Neural cell (in vitro differentiated cells): ENCODE results near the gene DPP9.

Source experiments
- EP300 ChIP-seq: fragments of 450-650 bp; conservative IDR thresholded peaks from 2 replicates; pipeline ENCODE4 v1.6.1; 2014; ENCODE audit warnings: antibody characterized with exemption, mild to moderate bottlenecking, moderate library complexity; ENCODE audit not compliant: poor library complexity, severe bottlenecking
- EZH2 ChIP-seq: fragments of 200-600, 300-800 bp; shearing (Covaris generic), sonication (generic); IDR thresholded peaks from 2 replicates; pipeline ENCODE4 v1.6.1; 2014; ENCODE audit warnings: antibody characterized with exemption, low read length, borderline replicate concordance, mild to moderate bottlenecking; ENCODE audit not compliant: insufficient read depth, poor library complexity, severe bottlenecking
- MXI1 ChIP-seq: fragments of 450-650 bp; conservative IDR thresholded peaks from 2 replicates; pipeline ENCODE4 v1.6.1; 2014; ENCODE audit warnings: antibody characterized with exemption, mild to moderate bottlenecking; ENCODE audit not compliant: poor library complexity, severe bottlenecking
- POLR2AphosphoS5 ChIP-seq: IDR thresholded peaks from 2 replicates; pipeline ENCODE4 v1.6.1; 2012
- RAD21 ChIP-seq: fragments of 450-650 bp; conservative IDR thresholded peaks from 2 replicates; pipeline ENCODE4 v1.6.1; 2014; ENCODE audit warnings: antibody characterized with exemption, mild to moderate bottlenecking, moderate library complexity
- SMC3 ChIP-seq: fragments of 450-650 bp; conservative IDR thresholded peaks from 2 replicates; pipeline ENCODE4 v1.6.1; 2014; ENCODE audit warnings: antibody characterized with exemption, mild to moderate bottlenecking, moderate library complexity; ENCODE audit not compliant: poor library complexity
- TAF1 ChIP-seq: IDR thresholded peaks from 2 replicates; pipeline ENCODE4 v1.6.1; 2012; ENCODE audit warnings: low read depth
- TF ChIP-seq, protein P1 (sequence below): fragments of 450-650 bp; IDR thresholded peaks from 2 replicates; pipeline ENCODE4 v1.5.1; 2014; ENCODE audit warnings: antibody characterized with exemption, mild to moderate bottlenecking, moderate library complexity; ENCODE audit not compliant: poor library complexity, severe bottlenecking
- TF ChIP-seq, protein P2 (sequence below): IDR thresholded peaks from 2 replicates; pipeline ENCODE4 v1.6.1; 2012; ENCODE audit warnings: borderline replicate concordance

DNA sequence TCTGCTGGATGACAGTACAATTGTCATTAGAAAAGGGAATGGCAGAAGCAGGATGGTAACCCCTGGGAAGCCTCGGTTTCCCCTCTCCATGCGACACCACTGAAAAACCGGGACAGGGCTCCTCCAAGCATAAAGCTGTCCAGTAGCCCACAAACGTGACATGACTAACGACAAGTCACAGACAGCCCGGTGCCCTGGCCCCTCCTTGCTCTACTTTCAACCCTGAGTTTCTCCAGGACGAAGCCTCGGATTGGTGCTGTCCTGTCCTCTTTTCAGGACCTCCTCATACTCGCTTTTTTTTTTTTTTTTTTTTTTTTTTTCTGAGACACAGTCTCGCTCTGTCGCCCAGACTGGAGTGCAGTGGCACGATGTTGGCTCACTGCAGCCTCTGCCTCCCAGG, 16.3 kb downstream of the DPP9 start:
- TF ChIP-seq, protein P1, sequence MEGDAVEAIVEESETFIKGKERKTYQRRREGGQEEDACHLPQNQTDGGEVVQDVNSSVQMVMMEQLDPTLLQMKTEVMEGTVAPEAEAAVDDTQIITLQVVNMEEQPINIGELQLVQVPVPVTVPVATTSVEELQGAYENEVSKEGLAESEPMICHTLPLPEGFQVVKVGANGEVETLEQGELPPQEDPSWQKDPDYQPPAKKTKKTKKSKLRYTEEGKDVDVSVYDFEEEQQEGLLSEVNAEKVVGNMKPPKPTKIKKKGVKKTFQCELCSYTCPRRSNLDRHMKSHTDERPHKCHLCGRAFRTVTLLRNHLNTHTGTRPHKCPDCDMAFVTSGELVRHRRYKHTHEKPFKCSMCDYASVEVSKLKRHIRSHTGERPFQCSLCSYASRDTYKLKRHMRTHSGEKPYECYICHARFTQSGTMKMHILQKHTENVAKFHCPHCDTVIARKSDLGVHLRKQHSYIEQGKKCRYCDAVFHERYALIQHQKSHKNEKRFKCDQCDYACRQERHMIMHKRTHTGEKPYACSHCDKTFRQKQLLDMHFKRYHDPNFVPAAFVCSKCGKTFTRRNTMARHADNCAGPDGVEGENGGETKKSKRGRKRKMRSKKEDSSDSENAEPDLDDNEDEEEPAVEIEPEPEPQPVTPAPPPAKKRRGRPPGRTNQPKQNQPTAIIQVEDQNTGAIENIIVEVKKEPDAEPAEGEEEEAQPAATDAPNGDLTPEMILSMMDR = no peak
- no peak for TF ChIP-seq EP300
- TF ChIP-seq SMC3 = no peak
- no peak for TF ChIP-seq RAD21
- no peak for TF ChIP-seq EZH2
- TF ChIP-seq POLR2AphosphoS5 = no peak
- TF ChIP-seq MXI1 = no peak
- TF ChIP-seq, protein P2, sequence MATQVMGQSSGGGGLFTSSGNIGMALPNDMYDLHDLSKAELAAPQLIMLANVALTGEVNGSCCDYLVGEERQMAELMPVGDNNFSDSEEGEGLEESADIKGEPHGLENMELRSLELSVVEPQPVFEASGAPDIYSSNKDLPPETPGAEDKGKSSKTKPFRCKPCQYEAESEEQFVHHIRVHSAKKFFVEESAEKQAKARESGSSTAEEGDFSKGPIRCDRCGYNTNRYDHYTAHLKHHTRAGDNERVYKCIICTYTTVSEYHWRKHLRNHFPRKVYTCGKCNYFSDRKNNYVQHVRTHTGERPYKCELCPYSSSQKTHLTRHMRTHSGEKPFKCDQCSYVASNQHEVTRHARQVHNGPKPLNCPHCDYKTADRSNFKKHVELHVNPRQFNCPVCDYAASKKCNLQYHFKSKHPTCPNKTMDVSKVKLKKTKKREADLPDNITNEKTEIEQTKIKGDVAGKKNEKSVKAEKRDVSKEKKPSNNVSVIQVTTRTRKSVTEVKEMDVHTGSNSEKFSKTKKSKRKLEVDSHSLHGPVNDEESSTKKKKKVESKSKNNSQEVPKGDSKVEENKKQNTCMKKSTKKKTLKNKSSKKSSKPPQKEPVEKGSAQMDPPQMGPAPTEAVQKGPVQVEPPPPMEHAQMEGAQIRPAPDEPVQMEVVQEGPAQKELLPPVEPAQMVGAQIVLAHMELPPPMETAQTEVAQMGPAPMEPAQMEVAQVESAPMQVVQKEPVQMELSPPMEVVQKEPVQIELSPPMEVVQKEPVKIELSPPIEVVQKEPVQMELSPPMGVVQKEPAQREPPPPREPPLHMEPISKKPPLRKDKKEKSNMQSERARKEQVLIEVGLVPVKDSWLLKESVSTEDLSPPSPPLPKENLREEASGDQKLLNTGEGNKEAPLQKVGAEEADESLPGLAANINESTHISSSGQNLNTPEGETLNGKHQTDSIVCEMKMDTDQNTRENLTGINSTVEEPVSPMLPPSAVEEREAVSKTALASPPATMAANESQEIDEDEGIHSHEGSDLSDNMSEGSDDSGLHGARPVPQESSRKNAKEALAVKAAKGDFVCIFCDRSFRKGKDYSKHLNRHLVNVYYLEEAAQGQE = no peak
- no peak for TF ChIP-seq TAF1
